ENCODE data around the gene CANT1. TPM values are rescaled to one million over a fixed set of nuclear protein-coding genes. Genes with fewer than 3 reads are reported as not detected.
"Not testable (repeated sequence)": the region's sequence is repeated elsewhere in the genome, so short reads cannot be mapped to it uniquely, and the experiment has no call there.

CANT1 gene
- total and polyA plus RNA-seq, 2 donors (not counting 1 experiment from before 2014, with no cell fraction given), result 39.9 to 46.6 TPM

DNA sequence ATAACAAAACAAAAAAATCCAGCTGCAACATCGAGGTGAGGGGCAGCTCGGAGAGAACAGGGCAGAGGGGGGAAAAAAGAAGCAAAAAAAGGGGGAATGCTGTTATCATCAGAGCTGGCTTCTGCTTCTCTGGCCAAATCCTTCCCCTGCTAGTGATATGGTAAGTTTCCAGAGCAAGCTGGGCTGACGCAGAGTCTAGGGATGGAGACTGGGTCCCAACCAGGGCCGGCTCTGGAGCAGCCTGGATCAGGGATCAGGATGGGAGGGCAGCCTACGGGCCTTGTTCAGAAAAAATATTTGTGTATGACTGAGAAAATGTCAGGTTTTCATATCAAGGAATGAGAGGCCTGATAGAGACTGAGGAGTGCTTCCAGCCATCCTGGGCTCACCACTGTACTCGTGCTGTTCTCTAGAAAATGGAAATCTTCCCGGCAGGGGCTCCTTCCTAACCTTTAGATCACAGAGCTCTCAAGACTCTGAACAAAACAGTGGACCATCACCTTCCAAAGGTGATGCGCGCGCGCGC lies 13.7 kb upstream of the CANT1 start:
- peaks cover 28% of the 10 kb centered on the region for H3K4me1 ChIP-seq (ENCODE audit: control insufficient read depth, extremely low read depth, insufficient read depth, low read length)
- no peaks in the 10 kb centered on the region for H3K9me3 ChIP-seq (ENCODE audit: control insufficient read depth, insufficient read depth, low read depth, low read length)
- peaks cover 4% of the 10 kb centered on the region for H3K27me3 ChIP-seq (ENCODE audit: control insufficient read depth, insufficient read depth, low read length)
- H3K9ac ChIP-seq (ENCODE audit: insufficient read depth, low read length), result no peak overlapping the region
- H2AFZ ChIP-seq (ENCODE audit: low read length), result no peak overlapping the region
- no peak overlapping the region for H3K4me3 ChIP-seq (replicated peaks in 1 of 4; ENCODE audit: control extremely low read depth in 1 of 4, insufficient read depth in 1 of 4, low read depth in 3 of 4, low read length in 4 of 4)
- TF ChIP-seq, protein P1, sequence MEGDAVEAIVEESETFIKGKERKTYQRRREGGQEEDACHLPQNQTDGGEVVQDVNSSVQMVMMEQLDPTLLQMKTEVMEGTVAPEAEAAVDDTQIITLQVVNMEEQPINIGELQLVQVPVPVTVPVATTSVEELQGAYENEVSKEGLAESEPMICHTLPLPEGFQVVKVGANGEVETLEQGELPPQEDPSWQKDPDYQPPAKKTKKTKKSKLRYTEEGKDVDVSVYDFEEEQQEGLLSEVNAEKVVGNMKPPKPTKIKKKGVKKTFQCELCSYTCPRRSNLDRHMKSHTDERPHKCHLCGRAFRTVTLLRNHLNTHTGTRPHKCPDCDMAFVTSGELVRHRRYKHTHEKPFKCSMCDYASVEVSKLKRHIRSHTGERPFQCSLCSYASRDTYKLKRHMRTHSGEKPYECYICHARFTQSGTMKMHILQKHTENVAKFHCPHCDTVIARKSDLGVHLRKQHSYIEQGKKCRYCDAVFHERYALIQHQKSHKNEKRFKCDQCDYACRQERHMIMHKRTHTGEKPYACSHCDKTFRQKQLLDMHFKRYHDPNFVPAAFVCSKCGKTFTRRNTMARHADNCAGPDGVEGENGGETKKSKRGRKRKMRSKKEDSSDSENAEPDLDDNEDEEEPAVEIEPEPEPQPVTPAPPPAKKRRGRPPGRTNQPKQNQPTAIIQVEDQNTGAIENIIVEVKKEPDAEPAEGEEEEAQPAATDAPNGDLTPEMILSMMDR (conservative IDR thresholded peaks at IDR 0.05 in 1 of 2, IDR thresholded peaks at IDR 0.05 in 1 of 2; ENCODE audit: low read depth in 1 of 2, low read length in 2 of 2), result no peak
- no peak for DNase-seq (ENCODE audit: low read depth in 2 of 2)
- no peak overlapping the region for H3K4me2 ChIP-seq (ENCODE audit: extremely low read depth, insufficient read depth, low read length)
- no peaks in the 10 kb centered on the region for H4K20me1 ChIP-seq (ENCODE audit: control insufficient read depth, extremely low read depth, insufficient read depth, low read length)
- H3K79me2 ChIP-seq (ENCODE audit: control insufficient read depth, insufficient read depth, low read length), result no peaks in the 10 kb centered on the region
- H3K36me3 ChIP-seq (ENCODE audit: control insufficient read depth, insufficient read depth, low read length), result no peaks in the 10 kb centered on the region
- H3K27ac ChIP-seq (ENCODE audit: insufficient read depth, low read length), result no peak overlapping the region

DNA sequence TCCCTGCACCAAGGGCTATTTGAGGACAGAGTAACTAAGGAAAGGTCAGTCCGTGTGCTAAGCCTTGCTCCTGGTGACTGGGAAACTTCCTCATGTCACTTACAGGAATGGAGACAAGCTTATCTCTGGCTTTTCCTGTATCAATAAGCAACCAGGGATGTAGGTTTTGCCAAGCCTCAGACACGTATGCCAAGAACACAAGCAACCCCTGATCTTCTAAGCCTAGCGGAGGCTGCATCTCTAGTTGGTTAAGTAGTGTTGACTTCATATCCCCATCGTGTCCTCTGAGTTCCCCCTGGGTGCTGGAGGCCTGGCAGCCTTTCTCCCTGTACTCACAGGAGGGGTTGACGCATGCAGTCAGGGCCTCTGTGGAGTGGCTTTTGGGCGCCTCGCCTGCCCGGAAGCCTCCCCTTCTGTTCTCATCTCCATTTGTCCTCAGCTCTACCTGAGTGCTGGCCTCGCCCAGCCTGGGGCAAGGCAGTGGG lies 13.0 kb upstream of the CANT1 start:
- Histone ChIP-seq H3K9ac (ENCODE audit: insufficient read depth, low read length) (no peak overlapping the region), H4K20me1 (ENCODE audit: control insufficient read depth, extremely low read depth, insufficient read depth, low read length) (no peaks in the 10 kb centered on the region), H3K4me2 (ENCODE audit: extremely low read depth, insufficient read depth, low read length) (no peak overlapping the region), H3K27me3 (ENCODE audit: control insufficient read depth, insufficient read depth, low read length) (peaks cover 4% of the 10 kb centered on the region), H3K4me3 (replicated peaks in 1 of 4; ENCODE audit: control extremely low read depth in 1 of 4, insufficient read depth in 1 of 4, low read depth in 3 of 4, low read length in 4 of 4) (no peak overlapping the region), H3K79me2 (ENCODE audit: control insufficient read depth, insufficient read depth, low read length) (no peaks in the 10 kb centered on the region), H2AFZ (ENCODE audit: low read length) (no peak overlapping the region), H3K9me3 (ENCODE audit: control insufficient read depth, insufficient read depth, low read depth, low read length) (no peaks in the 10 kb centered on the region), H3K27ac (ENCODE audit: insufficient read depth, low read length) (no peak overlapping the region), H3K4me1 (ENCODE audit: control insufficient read depth, extremely low read depth, insufficient read depth, low read length) (peaks cover 22% of the 10 kb centered on the region), H3K36me3 (ENCODE audit: control insufficient read depth, insufficient read depth, low read length) (no peaks in the 10 kb centered on the region)
- DNase-seq (ENCODE audit: low read depth in 2 of 2), result no peak
- TF ChIP-seq EZH2 (IDR thresholded peaks at IDR 0.05; ENCODE audit: low read length, missing control alignments), result no peak
- TF ChIP-seq, protein P1 (conservative IDR thresholded peaks at IDR 0.05 in 1 of 2, IDR thresholded peaks at IDR 0.05 in 1 of 2; ENCODE audit: low read depth in 1 of 2, low read length in 2 of 2), result no peak

DNA sequence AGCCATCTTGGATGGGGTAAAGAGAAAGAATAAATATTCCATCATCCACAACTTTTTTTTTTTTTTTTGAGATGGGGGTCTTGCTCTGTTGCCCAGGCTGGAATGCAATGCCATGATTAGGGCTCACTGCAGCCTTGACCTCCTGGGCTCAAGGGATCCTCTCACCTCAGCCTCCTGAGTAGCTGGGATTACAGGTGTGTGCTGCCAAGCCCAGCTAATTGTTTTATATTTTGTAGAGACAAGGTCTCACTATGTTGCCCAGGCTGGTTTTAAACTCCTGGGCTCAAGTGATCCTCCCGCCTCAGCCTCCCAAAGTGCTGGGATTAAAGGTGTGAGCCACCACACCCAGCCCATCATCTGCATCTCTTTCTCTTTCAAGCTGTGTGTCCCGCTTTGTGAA lies 12.4 kb upstream of the CANT1 start:
- H3K36me3 ChIP-seq (ENCODE audit: control insufficient read depth, insufficient read depth, low read length); H3K4me3 ChIP-seq (replicated peaks in 1 of 4; ENCODE audit: control extremely low read depth in 1 of 4, insufficient read depth in 1 of 4, low read depth in 3 of 4, low read length in 4 of 4); DNase-seq (ENCODE audit: low read depth in 2 of 2); H2AFZ ChIP-seq (ENCODE audit: low read length); H3K27me3 ChIP-seq (ENCODE audit: control insufficient read depth, insufficient read depth, low read length); H3K9me3 ChIP-seq (ENCODE audit: control insufficient read depth, insufficient read depth, low read depth, low read length); H3K27ac ChIP-seq (ENCODE audit: insufficient read depth, low read length); H3K9ac ChIP-seq (ENCODE audit: insufficient read depth, low read length); H4K20me1 ChIP-seq (ENCODE audit: control insufficient read depth, extremely low read depth, insufficient read depth, low read length); H3K79me2 ChIP-seq (ENCODE audit: control insufficient read depth, insufficient read depth, low read length); H3K4me2 ChIP-seq (ENCODE audit: extremely low read depth, insufficient read depth, low read length): not testable (repeated sequence)
- H3K4me1 ChIP-seq (ENCODE audit: control insufficient read depth, extremely low read depth, insufficient read depth, low read length), result peaks cover 16% of the 10 kb centered on the region
